Keratinocyte (primary cell): ENCODE results near the gene SHISA9. TPM values are rescaled to one million over a fixed set of nuclear protein-coding genes. Genes with fewer than 3 reads are reported as not detected.

Source experiments
- DNase-seq: peaks from one replicate; pipeline ENCODE4 v3.0.0-alpha.2; 2011; ENCODE audit warnings: low read depth, missing footprints, low spot score
- FAIRE-seq: peaks from 2 replicates; lab custom pipeline; 2011; peaks lifted over from hg19 to GRCh38; lab: Jason Lieb, UNC
- H2AFZ ChIP-seq: 2 replicates; pipeline ENCODE4 v1.6.0; 2012; ENCODE audit warnings: low read length, control low read depth, inconsistent platforms; ENCODE audit not compliant: control insufficient read depth
- H3K27ac ChIP-seq: 2 replicates; pipeline ENCODE4 v1.5.1; 2011; ENCODE audit warnings: low read length; ENCODE audit not compliant: control insufficient read depth, insufficient read depth
- H3K27me3 ChIP-seq: 3 replicates; pipeline ENCODE4 v1.6.0; 2011; ENCODE audit warnings: low read length; ENCODE audit not compliant: control insufficient read depth, insufficient read depth; ENCODE audit errors: extremely low read depth
- H3K36me3 ChIP-seq, 2 experiments: 2 replicates in 1 of 2; 3 replicates in 1 of 2; pipeline ENCODE4 v1.5.1; 2011; ENCODE audit warnings: low read length in 2 of 2, mild to moderate bottlenecking in 1 of 2; ENCODE audit not compliant: control insufficient read depth in 2 of 2, insufficient read depth in 2 of 2; ENCODE audit errors: extremely low read depth in 1 of 2
- H3K4me1 ChIP-seq: 3 replicates; pipeline ENCODE4 v1.5.1; 2011; ENCODE audit warnings: low read length; ENCODE audit not compliant: control insufficient read depth, insufficient read depth; ENCODE audit errors: extremely low read depth
- H3K4me2 ChIP-seq: 3 replicates; pipeline ENCODE4 v1.6.0; 2011; ENCODE audit warnings: low read depth, low read length; ENCODE audit not compliant: control insufficient read depth, insufficient read depth; ENCODE audit errors: extremely low read depth
- H3K4me3 ChIP-seq, 3 experiments: fragments of 200-600 bp in 1 of 3; sonication (generic) in 1 of 3; 2 replicates in 2 of 3; 3 replicates in 1 of 3; pipeline ENCODE4 v1.5.1; 2011 to 2016; ENCODE audit warnings: low read length in 3 of 3, mild to moderate bottlenecking in 3 of 3, control low read depth in 2 of 3, inconsistent platforms in 1 of 3, low read depth in 1 of 3, mixed read lengths in 1 of 3, mixed run types in 1 of 3, moderate library complexity in 1 of 3; ENCODE audit not compliant: control insufficient read depth in 2 of 3, insufficient read depth in 2 of 3; ENCODE audit errors: extremely low read depth in 1 of 3
- H3K79me2 ChIP-seq: 2 replicates; pipeline ENCODE4 v1.6.0; 2012; ENCODE audit warnings: low read length; ENCODE audit not compliant: control insufficient read depth, insufficient read depth
- H3K9ac ChIP-seq: 3 replicates; pipeline ENCODE4 v1.6.0; 2011; ENCODE audit warnings: low read length; ENCODE audit not compliant: control insufficient read depth, insufficient read depth; ENCODE audit errors: extremely low read depth
- H3K9me1 ChIP-seq: 3 replicates; pipeline ENCODE4 v1.6.0; 2011; ENCODE audit warnings: low read length; ENCODE audit not compliant: control insufficient read depth, insufficient read depth; ENCODE audit errors: extremely low read depth
- H3K9me3 ChIP-seq: 2 replicates; pipeline ENCODE4 v1.5.1; 2012; ENCODE audit warnings: low read depth, low read length; ENCODE audit not compliant: control insufficient read depth
- H4K20me1 ChIP-seq: 3 replicates; pipeline ENCODE4 v1.6.0; 2011; ENCODE audit warnings: low read length; ENCODE audit not compliant: control insufficient read depth, insufficient read depth; ENCODE audit errors: extremely low read depth
- CTCF ChIP-seq, 3 experiments: IDR thresholded peaks in 1 of 3; conservative IDR thresholded peaks in 1 of 3; optimal IDR thresholded peaks in 1 of 3; 2 replicates in 2 of 3; 3 replicates in 1 of 3; pipeline versions ENCODE3 to v1.5.1; 2011; ENCODE audit warnings: low read length in 3 of 3, mild to moderate bottlenecking in 3 of 3, moderate library complexity in 2 of 3, control low read depth in 1 of 3, inconsistent platforms in 1 of 3; ENCODE audit not compliant: insufficient read depth in 2 of 3; ENCODE audit errors: extremely low read depth in 1 of 3
- EZH2 ChIP-seq: IDR thresholded peaks from one replicate; pipeline ENCODE4 v1.6.1; 2012; ENCODE audit warnings: inconsistent platforms, mild to moderate bottlenecking, low read length, moderate library complexity
- dilution Hi-C: fragments of 300-500 bp; cut with MboI; formaldehyde crosslinking; loops from one replicate; pipeline ENCODE4 v1.7.0; 2020; ENCODE audit warnings: low sequenced_read_pairs; ENCODE audit not compliant: extremely low pct_ligation_motif_present
- polyA plus RNA-seq, 5 experiments: library from polyadenylated mRNA; depleted of rRNA in 3 of 5; stranded (reverse) in 3 of 5; stranded (forward) in 1 of 5; unstranded in 1 of 5; fragments of >200 nt; gene quantifications; 1 replicate in 1 of 5; 2 replicates in 3 of 5; 3 replicates in 1 of 5; pipeline versions ENCODE4 v1.2.1 to v1.2.3, GENCODE V29; 2011 to 2012; ENCODE audit warnings: missing spikeins in 2 of 5, low read depth in 1 of 5, low replicate concordance in 1 of 5

Gene SHISA9
- polyA plus RNA-seq, 1 donor (not counting 4 experiments of a cell fraction or from before 2014, with no cell fraction given): 0.28 TPM

- dilution Hi-C loops: no loop called here
- FAIRE-seq: no peak
- Histone ChIP-seq H3K36me3 (no peaks in the 10 kb centered on the region), H3K9me3 (no peaks in the 10 kb centered on the region), H3K9me1 (no peaks in the 10 kb centered on the region), H2AFZ (no peak overlapping the region), H3K27ac (no peak overlapping the region), H3K4me1 (no peaks in the 10 kb centered on the region), H3K27me3 (no peaks in the 10 kb centered on the region), H4K20me1 (no peaks in the 10 kb centered on the region), H3K4me2 (no peak overlapping the region), H3K4me3 (no peak overlapping the region), H3K9ac (no peak overlapping the region), H3K79me2 (no peaks in the 10 kb centered on the region)
- TF ChIP-seq CTCF (optimal IDR thresholded peaks at IDR 0.05 in 1 of 3, IDR thresholded peaks at IDR 0.05 in 1 of 3, conservative IDR thresholded peaks at IDR 0.05 in 1 of 3; ENCODE audit: extremely low read depth in 1 of 3, insufficient read depth in 2 of 3, low read length in 3 of 3) (no peak), EZH2 (no peak)
- DNase-seq: no peak
These were observed 216.7 kb downstream of the SHISA9 start for GRCh38 chr16:13118091-13118490.

GRCh38 chr16:13120091-13120490 is 218.7 kb downstream of the SHISA9 start:
- dilution Hi-C loops: no loop called here
- Histone ChIP-seq H4K20me1 (no peaks in the 10 kb centered on the region), H3K9me1 (no peaks in the 10 kb centered on the region), H3K4me3 (no peak overlapping the region), H3K9me3 (no peaks in the 10 kb centered on the region), H3K79me2 (no peaks in the 10 kb centered on the region), H3K27ac (no peak overlapping the region), H2AFZ (no peak overlapping the region), H3K4me2 (no peak overlapping the region), H3K9ac (no peak overlapping the region), H3K27me3 (no peaks in the 10 kb centered on the region), H3K36me3 (no peaks in the 10 kb centered on the region), H3K4me1 (no peaks in the 10 kb centered on the region)
- DNase-seq: no peak
- TF ChIP-seq EZH2 (no peak), CTCF (optimal IDR thresholded peaks at IDR 0.05 in 1 of 3, IDR thresholded peaks at IDR 0.05 in 1 of 3, conservative IDR thresholded peaks at IDR 0.05 in 1 of 3; ENCODE audit: extremely low read depth in 1 of 3, insufficient read depth in 2 of 3, low read length in 3 of 3) (no peak)
- no peak for FAIRE-seq
